ENCODE results near the gene THY1.

GRCh38 chr11:119417726-119418540 is 5.0 kb downstream of the THY1 start:
- TF ChIP-seq CTCF (IDR thresholded peaks at IDR 0.05; ENCODE audit: low read length) (no peak), EZH2phosphoT487 (IDR thresholded peaks at IDR 0.05; ENCODE audit: low read length) (no peak)

Data from MM.1S (cell line).